Measurements from ENCODE around the gene AGAP3. TPM values are rescaled to one million over a fixed set of nuclear protein-coding genes. Genes with fewer than 3 reads are reported as not detected.

Gene AGAP3
- total RNA-seq, 1 donor from 2014 or later = 54.7 TPM

DNA sequence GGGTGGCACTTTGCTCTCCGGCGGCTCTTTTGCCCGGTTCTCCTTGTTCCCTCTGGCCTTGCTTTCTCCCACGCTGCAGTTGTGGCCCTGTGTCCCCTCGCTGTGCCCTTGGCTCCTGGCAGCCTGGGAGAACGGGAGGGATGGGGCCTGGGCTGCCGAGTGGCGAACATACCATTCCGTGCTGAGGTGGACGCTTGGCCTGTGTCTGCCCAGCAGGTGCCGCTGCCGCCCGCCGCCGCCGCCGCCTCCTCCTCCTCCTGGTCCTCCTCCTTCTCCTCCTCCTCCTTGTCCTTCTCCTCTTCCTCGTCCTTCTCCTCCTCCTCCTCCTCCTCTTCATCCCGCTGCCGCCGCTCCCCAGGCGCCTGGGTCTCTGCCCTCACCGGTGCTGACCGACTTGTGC lies 36.0 kb downstream of the AGAP3 start:
- ATAC-seq = no peak
- no peak for DNase-seq (ENCODE audit: low spot score)

DNA sequence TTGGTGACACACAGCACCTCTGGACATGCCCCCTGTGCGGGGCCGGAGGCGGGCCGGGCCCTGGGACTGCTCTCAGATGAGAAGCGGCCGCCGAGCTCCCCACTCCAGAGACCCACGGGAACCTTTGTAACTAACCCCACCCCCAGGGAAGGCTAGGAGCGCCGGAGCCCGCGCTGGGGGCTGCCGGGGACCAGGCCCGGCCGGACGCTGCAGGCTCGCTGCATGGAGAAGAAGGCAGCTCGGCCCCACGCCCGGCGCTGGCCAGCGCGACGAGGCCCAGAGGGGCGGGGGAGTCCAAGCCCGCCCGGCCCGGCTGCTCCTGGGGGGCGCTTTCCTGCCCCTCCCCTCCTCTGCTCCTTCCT lies 36.5 kb downstream of the AGAP3 start:
- no peak for ATAC-seq
- no peak for DNase-seq (ENCODE audit: low spot score)

DNA sequence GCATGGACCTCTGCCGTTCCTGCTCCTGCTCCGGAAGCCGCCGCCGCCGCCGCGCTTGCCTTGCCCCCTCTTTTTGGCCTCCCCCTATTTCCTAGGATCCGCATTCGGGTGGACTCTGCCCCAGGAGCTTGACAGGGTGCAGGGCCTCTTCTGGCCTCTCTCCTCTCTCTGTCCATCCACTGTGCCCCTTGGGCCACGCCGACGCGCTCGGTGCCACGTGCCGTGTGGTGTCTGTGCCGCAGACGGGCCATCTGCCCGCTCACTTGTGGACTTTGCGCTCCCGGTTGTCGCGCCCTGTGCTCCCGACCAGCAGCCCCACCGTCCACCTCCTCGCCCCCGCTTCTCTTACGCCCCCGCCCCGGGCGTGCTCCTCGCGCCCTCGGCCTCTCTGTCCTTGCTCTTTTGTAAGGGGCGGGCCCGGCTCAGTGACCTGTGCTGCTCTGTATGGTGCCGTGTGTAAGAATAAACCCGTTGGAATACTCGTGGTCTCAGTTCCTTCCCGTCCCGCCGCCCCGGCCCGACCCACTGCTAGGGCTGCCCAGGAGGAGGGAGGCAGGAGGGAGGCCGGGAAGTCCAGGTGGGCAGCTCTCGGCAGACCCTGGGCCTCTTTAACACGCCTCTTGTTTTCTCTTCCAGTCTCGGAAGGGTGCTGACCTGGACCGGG lies 37.0 kb downstream of the AGAP3 start:
- DNase-seq (ENCODE audit: low spot score) (no peak), ATAC-seq (peak; percentile 12)

DNA sequence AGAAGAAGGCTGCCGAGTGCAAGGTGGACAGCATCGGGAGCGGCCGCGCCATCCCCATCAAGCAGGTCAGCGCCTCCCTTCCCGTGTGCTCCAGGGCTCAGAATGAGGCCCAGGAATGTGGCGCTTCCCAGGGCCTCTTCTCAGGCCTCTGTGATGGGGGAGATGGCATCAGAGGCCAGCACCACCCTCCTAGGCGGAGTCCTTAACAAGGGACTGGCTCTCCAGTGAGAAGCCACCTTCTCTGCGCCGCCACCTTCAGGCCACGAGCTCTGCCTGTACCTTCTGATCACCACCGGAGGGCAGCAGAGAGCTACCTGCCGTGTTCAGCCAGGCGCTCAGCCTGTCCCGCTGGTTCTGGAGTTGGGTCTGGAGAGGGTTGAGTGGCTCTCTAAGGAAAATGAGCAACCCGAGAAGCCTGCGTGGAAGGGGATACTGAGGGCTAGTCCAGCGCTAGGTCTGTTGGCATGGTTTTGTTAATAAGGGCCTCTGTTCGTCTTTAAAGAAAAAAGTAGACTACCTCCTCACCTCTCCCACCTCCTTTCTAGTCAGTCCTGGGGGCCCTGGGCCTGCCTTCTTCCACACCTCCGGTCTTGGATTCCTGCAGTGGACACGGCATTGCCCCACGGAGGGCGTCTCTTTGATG lies 37.7 kb downstream of the AGAP3 start:
- ATAC-seq (peak; percentile 93), DNase-seq (ENCODE audit: low spot score) (peak; percentile 82)

DNA sequence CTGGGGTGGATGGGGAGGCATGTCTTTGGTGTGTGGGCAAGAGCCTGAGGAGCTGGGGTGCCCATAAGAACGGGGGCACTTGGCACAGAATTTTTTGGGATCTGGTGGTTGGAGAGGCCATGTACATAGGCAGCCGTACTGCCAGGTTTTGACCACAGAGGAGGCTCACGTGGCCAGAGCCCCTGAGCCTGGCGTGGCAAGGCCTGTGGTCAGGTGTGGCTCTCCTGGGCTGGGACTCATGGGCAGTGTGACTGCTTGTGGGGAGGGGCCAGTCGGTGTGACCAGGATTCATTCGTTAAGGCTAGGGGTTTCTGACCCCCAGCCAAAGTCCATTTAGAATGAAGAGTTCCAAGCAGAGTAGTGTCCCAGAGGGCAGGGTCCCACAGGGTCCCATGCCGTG lies 38.2 kb downstream of the AGAP3 start:
- DNase-seq (ENCODE audit: low spot score) = no peak

DNA sequence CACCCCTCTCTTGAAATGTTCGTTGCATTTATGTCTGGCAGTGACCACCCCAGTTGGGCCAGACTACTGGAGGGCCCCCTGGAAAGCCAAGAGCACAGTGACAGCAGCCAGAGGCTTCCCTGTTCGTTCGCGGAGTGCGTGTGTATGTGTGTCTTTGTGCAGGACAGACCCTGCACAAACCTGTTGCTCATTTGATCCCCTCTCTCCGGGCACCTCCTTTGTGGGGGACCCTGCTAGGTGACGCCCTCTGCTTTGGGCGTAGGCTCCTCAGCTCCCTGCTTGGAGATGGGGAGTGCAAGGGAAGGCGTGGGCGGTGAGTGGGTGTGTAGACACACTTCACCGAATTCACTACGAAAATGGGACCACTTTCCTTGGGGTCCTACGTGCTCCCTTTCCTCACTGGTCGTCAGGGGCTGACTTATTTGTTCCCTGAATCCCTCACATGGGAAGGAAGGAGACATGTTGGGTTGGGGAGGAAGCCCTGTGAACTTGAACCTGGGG lies 38.7 kb downstream of the AGAP3 start:
- DNase-seq (ENCODE audit: low spot score) (no peak), ATAC-seq (no peak)

More for the DNA sequence above, 38.2 kb downstream of the AGAP3 start:
- no peak for ATAC-seq

DNA sequence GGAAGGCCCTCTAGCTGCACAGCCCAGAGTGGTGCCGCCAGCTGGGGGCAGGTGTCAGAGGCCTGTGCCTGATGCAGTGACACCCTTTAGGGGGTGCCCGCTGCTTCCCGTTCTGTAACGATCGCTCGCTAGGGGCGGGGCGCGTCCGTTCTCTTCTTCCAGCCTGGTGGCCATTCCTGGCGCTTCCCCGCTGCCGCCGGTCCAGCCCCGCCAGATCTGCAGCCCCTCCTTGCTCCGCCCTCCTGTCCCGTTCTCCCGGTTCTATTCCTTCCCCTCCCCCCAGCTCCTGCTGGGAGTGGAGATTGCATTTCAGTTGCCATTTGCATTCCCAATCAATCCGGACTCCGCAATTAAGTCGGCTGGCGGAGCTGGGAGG lies 39.2 kb downstream of the AGAP3 start:
- DNase-seq (ENCODE audit: low spot score) = no peak
- no peak for ATAC-seq

DNA sequence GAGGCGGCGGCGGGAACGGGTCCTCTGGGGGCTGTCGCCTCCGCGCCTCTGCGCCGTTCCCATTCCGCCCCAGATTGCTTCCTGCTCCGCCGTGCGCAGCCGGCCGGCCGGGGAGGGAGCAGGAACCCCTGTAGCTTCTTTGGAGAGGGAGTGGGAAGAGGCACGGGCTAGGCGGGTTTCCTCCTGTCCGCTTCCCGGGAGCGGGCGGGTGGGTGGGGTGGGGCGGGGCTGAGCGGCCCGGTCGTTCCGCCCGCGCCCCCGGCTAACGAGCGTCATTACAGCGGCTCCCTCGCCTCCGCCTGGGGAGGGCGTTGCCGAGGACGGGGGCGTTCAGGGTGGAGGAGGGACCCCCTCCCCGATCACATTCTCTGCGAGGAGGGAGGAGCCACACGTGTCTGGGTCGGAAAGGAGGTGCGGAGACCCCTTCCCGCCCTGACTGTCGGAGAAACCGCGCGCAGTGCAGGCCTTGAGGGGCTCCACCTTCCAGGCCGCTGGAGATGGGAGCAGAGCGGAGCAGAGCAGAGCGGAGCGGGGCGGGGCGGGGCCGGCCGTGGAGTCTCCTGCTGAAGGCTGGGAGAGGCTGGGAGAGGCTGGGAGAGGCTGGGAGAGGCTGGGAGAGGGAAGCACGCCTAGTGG lies 39.7 kb downstream of the AGAP3 start:
- ATAC-seq = no peak
- DNase-seq (ENCODE audit: low spot score) = no peak

DNA sequence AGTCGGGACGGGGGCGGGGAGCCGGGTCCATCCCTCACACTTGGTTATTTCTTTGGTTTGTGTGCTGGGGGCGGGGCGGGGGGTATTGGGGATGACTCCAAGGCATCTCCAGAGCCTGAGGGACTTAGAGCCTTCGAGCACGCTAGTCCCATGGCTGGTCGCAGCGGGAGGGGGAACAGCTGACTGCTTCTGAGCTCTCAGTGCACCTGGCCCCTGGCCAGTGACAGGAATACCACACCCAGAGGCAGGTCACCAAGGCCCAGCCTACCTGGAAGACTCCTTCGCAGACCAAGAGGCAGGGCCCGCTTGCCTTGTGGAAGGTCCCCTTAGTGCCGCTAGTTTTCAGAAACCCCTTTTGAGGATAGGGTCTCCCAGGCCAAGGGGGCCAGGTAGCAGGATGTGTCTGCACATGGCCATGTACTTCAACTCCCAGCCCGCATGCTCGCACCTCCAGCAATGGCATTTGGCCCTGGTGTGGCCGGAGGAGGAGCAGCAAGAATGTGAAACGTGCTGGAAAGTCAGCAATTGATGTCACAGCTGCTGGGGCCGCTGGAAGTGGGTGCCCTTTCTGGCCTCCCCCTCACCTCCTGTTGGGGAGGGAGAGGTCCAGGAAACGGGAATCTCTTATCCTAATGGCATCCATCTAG lies 40.3 kb downstream of the AGAP3 start:
- ATAC-seq = no peak
- DNase-seq (ENCODE audit: low spot score) = no peak

DNA sequence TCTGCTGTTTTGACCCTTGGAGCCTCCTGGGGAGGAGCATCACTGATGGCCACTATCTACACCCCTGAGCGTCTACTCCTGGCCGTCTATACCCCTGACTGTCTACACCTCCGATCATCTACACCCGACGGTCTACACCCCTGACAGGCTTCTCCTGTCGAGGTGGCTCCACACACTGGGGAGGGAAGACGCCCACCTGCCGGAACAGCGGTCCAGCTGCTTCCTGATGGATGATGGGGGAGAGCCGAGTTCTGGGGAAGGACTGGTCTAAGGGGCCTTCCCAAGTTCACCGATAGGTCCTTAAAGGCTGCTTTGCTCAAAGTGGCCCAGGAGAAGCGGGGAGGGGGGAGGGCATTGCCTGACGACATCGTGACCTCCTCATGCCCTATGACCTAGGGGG lies 41.9 kb downstream of the AGAP3 start:
- no peak for ATAC-seq
- no peak for DNase-seq (ENCODE audit: low spot score)

DNA sequence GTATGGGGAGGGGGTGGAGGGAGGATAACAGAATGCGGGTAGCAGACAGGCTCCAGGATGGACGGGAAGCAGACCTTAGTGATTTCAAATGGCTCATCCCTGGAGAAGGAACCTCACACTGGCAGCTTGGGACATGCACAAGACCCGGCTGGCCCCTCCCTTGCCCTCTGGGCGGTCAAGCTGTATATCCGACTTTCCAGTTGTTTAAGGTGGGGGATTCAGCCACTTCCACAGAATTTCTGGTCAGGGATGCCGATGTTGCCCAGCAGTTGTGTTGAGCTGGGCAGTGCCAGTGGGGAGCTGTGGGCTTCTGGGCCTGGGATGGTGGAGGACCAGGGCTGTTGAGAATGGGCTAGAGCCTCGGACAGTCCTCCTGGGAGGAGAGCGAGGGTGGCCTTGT lies 42.4 kb downstream of the AGAP3 start:
- no peak for DNase-seq (ENCODE audit: low spot score)

DNA sequence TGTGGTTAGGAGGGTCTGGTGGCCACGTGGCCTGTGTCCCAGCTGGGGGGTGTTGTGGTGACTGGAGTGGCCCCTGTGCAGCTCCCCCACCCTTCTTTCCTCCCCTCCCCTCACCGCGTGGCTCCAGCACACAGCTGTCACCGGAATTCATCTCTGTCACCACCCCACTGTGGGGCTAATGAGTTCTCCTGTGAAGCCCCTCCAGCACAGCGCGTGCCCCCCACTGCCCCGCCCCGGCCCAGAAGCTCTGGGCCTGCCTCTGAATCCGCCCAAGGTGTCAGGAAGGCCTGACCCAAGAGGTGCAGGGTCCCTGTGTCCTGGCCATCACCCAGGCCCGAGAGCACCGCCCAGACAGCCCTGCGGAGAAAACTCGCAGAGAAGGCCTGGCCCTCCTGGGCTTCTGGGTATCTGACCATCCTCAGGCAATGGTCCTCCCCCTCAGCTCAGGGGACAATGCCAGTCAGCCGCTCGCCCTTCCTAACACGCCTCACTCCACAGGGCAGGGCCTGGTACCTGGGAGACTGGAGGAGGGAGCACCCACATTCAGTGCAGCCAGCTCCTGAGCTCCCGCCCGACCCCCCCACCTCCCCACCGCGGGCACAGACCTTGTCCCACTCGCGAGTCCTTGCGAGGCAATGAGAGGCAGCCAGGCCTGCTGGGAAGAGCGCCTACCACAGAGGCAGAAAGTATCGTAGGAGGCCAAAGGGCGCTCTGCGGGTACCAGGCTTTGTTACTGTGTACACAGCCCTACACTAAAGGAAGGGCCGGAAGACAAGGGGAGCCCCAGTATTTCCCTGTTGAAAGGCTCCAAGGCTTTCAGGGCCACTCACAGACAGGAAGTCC lies 43.1 kb downstream of the AGAP3 start:
- ATAC-seq (no peak), DNase-seq (ENCODE audit: low spot score) (no peak)

More for the DNA sequence above, 42.4 kb downstream of the AGAP3 start:
- ATAC-seq = no peak

DNA sequence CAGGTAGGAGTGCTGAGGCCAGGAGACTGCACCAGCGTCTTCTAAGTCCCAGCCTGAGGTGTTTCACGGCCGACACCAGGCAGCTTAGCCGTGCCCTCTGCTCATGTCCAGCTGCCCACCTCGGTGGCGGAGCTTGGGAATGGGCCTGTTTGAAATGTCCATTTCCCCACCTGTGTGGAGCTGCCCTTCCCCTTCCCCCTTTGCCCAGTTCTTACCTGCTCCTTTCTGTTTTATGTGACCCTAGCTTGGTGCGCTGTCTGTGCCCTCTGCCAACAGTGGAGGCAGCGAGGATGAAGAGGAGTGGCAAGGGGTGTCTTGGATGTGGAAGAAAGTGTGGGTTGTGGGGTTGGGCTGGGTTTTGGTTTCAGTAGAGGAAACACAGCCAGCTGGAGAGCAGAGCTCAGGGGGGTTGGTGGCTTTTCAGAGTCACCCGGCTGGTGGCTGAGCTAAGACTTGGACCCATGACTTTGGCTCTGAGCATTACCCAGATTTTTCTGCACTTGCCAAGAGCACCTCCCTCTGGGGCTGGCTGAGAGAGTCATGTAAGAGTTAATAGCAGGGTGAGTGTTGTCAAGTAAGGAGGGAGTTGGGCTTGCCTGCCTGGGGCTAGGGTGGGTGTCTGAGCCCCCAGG lies 43.8 kb downstream of the AGAP3 start:
- DNase-seq (ENCODE audit: low spot score) (no peak), ATAC-seq (no peak)

DNA sequence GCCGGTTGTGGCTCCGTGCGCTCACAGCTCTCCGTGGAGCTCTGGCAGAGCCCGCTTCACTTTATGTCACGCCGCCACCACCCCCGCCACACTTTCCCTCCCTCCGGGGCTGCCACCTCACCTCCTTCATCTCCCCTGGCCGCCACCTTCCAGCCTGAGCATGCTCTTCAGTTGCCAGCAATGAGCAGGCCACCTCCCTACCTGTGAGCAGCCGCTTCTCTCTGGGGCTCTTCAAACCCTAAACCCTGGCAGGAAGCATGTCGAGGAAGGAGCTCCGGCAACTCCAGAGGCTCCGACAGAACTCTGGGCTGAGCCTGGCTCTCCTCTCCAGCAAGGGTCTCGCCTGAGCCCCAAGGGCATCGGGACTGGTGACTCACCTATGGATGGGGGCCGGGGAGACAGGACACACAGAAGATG lies 44.5 kb downstream of the AGAP3 start:
- ATAC-seq (no peak), DNase-seq (ENCODE audit: low spot score) (no peak)

DNA sequence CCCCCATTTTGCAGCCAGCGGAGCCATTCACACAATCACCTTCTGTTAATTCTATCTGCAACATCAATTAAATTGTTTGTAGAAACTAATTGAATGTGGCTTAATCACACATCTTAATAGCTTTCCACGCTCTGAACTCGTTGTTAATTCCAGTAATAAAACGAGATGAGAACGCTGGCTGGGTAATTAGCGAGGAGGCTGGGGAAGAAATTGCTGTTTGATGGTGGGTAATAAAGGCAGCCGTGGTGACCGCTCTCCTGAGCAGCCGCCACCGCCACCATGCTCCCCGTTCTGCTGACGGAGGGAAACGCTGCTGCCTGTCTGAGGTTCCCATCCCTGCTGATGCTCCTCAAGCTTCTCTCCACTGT lies 44.9 kb downstream of the AGAP3 start:
- no peak for ATAC-seq
- no peak for DNase-seq (ENCODE audit: low spot score)

DNA sequence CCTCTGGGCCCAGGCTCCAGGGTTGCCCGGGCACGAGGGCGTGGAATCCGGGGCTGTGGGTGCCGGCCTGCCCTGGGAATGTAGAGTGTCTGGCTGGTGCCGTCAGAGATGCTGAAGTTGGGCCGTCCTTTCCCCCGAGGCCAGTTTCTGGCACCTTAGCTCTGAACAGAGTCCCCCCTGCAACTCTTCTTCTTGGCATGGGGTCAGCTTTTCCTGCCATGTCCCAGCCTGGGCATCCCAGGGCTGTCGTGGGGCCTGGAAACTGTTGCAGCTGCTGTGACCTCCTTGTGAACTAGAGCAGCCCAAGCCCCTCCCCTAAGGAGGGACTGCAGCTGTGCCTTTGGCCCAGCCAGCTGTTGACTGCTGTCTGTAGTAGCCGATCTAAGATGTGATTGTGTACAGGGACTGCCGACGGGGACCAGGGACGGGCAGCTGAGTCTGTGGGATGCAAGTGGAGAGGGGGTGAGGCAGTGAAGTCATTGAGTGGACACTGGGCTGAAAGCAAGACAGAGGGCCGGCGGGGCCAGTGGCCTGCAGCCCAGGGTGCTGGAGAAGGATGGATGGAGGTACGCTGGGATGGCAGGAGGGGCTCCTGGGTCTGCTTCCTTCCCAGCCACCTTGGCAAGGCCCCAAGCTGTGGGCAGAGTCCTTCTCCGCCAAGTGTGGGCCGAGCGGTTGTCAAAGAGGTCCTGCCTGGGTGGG lies 45.5 kb downstream of the AGAP3 start:
- ATAC-seq = no peak
- no peak for DNase-seq (ENCODE audit: low spot score)

DNA sequence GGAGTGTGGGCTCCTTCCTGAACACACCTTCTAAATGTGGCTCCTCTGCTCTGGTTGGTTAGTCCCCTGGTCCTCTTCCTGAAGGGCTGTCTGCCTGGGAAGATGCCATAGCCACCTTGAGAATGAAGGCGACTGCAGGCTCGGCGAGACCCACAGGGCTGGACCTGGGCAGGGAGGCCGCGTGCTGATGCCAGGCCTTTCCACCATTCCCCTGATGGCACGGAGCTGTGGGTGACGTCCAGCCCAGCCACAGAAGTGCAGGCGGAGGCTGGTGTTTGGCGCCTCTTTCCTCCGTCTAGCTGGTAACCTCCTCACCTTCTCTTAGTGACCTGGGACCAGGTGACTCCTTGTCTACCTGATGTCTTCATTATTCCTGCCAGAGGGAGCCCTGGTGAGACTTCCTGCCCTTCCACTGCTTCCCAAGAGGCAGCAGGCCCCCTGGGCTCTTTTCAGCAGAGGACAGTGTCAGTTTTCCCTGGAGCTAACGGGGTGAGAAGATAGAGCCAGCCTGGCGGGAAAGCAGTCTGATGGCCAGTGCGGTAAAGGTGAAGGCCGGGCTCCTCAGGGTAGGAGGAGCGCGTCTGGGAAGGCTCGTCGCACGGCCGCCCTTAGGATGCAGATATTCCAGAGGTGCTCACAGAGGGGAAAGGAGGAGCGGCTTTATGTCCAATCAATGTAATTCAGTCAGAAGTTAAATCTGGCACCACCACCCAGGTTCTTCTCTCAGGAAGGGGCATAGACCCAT lies 46.4 kb downstream of the AGAP3 start:
- DNase-seq (ENCODE audit: low spot score) (no peak), ATAC-seq (no peak)

DNA sequence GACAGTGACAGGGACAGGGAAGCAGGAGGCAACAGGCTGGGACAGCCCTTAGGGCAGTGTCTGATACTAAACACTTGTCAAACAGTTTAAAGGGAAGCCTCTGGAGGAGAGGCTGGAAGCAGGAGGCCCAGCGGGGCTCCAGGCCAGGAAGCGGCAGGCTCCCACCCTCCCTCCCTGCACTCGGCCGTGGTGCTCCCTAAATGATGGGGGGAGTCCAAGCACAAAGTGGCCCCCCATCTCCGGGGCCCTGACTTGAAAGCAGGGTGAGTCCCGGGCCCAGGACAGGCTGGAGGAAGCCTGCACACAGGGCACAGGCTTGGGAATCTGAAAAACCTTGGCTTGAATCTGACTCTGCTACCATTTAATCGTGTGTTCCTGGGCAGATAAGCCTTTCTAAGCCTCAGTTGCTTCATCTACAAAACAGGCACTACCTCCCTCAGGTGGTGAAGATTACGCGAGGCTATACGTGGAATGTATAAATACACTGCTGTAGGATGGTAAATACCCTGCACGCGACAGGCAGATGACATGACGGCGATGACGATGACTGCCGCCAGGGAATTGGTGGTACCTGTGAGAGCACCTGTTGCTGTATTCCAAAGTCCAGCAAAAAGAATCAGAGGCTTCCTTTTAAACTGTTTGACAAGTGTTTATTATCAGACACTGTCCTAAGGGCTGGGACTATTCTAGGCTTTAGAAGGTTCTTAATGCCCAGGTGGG lies 47.2 kb downstream of the AGAP3 start:
- ATAC-seq = no peak
- no peak for DNase-seq (ENCODE audit: low spot score)

All from left lobe of liver (tissue), 2 donors.